HuH-7.5 (cell line): ENCODE measurements around the gene CFAP52.
"Not testable (repeated sequence)": the region's sequence is repeated elsewhere in the genome, so short reads cannot be mapped to it uniquely, and the experiment has no call there.

Experiments
- DNase-seq: peaks from one replicate; pipeline ENCODE4 v3.0.0; 2011; ENCODE audit warnings: low spot score

CFAP52 gene

DNA sequence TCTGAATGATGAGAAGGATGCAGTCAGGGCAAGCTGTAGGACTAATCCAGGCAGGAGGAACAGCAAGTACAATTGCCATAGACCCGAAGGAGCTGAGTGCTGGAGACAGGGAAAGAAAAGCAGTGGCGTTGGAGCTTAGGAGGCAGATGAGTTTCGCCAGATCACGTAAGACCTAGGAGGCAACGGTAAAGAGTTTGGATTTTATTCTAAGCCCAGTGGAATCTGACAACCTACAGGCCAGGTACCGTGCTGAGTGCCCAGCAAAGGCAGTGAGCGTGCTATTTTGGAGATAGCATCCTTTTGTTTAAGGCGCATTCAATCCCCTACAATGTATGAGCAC lies 70.1 kb downstream of the CFAP52 start:
- DNase-seq: no peak

DNA sequence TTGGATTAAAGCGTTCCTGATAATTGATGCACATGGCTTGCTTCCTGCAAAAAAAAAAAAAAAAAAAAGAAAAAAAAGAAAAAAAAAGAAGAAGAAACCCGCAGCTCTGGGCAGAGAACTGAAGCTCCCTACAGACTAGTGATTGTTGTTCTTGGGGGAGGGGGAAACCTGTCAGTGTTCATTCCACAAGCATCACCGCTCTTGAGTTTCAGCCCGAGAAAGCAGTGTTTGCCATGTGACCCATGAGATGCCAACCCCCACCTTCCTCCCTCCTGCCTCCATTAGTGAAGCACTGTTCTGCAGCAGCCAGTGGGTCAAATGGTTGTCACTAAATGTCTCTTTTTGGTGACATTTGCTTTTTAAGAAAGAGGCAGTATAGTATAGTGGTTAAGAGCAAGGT lies 70.6 kb downstream of the CFAP52 start:
- no peak for DNase-seq

DNA sequence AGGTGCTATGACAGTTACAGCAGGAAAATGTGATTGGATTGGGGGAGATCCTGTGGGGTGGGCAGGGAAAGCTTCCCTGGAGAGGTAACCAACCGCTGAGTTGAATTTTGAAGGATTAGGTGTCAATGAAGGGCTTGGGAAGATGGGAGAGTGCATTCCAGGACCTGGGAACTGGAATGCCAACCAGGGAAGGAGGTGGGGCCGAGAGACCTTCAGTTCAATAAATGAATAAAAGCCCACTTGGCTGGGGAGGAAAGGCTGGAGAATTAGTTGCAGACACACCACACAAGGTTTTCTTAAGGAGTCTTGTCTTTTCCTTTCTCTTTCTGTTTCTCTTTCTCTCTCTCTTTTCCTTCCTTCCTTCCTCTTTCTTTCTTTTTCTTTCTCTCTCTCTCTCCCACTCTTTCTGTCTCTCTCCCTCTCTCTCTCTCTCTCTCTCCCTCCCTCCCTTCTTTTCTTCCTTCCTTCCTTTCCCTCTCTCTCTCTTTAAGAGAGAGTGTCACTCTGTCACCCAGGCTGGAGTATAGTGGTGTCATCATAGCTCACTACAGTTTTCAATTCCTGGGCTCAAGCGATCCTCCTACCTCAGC lies 72.2 kb downstream of the CFAP52 start:
- DNase-seq: no peak

DNA sequence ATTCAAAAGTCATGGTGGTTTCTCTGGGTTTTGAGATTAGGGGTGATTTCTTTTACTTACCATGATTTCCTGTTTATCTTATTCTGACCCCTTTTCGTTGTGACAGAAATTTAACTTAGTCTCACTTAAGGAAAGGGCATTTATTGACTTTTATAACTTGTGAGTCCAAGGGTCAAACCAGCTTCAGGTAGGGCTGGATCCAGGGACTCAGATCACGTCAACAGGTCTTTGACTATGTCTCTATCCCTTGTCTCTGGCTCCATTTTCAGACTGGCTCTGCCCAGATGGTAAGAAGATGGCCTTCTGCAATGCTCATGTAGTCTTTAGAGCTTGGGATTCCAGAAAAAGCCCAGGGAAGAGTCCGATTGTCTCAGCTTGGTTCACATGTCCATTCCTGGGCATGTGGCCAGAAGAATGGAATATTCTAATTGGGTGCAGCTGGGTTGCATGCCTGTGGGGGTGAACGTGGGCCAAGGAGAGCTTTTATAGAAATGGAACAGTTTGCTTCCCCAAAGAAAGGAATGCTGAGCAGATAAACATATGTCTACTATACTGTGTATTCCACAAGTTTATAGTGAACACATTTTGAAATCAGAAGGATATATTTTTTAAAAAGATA lies 82.3 kb downstream of the CFAP52 start:
- DNase-seq: no peak

DNA sequence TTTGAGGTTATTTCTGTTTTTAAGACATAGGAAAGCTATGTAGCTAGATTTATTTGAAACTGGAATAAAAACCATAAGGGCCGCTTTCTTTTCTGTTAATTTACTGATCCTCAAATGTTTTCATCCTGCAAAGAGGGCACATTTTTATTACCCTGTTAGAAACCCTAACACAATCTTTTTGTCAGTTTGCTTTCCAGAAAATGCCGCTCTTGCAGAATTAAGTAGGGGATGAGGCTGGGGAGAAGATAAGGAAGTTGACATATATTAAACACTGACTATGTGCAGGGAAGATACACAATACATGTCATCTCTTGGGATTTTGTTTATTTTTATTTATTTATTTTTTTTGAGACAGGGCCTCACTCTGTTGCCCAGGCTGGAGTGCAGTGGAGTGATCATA lies 84.6 kb downstream of the CFAP52 start:
- DNase-seq: no peak

DNA sequence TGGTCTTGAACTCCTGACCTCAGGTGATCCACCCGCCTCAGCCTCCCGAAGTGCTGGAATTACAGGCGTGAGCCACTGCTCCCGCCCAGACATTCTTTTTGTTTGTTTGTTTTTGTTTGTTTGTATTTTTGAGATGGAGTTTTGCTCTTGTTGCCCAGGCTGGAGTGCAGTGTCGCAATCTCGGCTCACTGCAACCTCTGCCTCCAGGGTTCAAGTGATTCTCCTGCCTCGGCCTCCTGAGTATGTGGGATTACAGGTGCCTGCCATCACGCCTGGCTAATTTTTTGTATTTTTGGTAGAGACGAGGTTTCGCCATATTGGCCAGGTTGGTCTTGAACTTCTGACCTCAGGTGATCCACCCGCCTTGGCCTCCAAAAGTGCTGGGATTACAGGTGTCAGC lies 87.1 kb downstream of the CFAP52 start:
- not testable (repeated sequence) for DNase-seq

DNA sequence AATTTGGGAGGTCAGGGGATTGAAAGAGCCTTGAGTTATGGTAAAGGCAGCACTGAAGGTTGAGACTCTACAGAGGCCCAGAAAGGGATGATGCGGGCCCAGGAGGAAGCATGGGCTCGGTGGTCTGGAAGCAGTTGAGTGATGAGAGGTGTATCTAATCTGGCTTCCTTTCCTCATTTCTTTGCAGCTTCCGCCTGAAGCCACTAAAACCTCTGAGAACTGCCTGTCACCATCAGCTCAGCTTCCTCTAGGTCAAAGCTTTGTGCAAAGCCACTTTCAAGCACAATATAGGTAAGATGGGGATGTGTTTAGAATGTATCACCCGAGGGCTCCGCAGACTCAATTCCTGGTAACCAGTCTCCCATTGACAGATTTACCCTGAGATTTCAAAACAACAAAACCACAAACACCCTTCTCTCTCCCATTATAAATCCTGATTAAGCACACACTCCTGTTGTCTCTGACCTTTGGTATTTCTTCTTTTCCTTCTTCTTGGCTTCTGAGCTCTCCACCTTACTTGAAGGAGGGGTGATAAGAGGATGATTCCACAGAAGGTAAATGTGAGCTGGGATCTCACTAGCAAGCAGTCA lies 90.1 kb downstream of the CFAP52 start:
- no peak for DNase-seq

DNA sequence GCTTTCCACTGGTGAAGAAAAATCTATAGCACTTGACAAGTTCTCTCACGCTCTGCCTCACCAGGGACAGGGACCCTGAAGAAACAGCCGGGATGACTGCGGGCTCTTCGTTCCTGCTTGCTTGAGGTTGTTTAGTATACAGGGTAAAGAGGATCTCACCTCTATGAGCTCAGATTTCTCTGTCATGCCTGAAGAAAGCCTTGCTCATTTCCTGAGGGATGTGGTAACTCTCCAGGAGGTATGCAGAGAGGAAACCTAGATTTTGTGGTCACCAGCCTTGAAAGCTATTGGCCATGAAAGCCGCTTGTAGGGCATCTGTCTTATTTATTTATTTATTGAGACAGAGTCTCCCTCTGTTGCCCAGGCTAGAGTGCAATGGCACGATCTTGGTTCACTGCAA lies 92.1 kb downstream of the CFAP52 start:
- no peak for DNase-seq

DNA sequence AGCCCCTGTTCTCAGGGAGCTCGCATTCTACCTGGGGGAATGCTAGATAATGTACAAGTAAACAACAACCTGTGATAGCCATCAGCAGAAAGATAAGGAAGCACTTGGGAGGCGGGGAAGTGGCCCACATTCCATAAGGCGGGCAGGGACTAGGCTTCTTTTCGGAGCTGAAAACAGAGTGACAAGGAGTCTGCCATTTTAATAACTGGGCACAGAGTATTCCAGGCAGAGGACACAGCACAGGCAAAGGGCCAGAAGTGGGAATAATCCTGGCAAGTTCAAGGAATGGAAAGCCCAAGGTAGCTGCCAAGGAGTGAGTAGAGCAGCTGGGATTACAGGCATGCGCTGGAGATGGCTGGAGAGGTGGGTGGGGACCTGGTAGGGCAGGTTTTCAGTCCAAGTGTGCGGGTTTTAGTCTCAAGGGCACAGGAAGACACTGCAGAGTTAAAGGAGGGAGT lies 93.1 kb downstream of the CFAP52 start:
- DNase-seq: no peak

DNA sequence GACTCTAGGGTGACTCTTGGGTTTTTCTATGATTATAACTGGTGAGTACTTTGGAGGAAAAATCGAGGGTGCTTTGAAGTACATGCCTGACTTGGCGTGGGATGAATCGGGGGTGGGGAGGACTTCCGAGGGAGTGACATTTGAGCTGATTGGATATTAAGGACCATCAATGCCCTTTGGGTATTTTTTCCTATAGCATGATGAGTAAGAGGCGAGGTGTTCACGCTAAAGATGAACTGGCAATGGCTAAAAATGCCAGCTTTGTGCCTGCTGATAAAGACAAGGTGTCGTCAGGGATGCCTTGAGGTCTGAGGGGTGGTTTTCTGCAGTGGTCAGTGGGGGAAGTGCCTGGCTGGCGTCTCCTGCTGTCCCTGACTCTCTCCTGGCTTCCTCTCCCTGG lies 94.2 kb downstream of the CFAP52 start:
- no peak for DNase-seq

DNA sequence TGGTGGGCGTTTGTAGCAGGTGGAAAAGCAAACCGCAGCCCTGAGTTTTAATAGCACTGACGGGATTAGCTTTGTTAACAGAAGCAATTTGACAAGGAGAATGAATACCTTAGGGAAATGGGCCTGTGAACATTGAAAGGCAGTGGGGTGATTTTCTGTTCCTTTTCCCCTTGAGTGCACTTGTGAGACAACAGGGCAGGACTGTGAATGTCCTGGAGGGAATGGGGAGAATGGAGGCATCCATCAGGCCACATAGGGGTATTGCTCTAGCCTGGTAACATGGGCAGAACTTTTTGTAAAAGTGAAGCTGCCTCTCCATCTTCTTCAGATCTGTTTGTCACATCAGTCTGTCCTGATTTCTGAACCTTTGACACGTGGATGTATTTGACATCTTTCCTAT lies 95.1 kb downstream of the CFAP52 start:
- DNase-seq: no peak

DNA sequence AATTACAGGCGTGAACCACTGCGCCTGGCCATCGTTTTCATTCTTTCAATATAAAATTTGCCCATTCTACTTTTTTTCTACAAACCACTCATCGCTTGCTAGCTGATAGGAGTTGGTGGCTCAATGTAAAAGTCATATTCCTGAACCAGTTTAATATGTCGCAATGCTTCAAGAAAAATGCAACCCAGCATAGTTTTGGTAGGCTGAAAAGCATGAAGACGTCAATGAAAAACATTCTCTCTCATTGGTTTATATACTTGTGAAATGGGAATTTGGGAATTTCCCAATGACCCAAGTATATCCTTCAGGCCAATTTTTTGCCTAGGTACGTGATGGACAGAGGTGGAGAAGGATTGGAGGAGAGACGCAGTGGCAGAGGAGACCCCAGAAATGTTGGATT lies 95.8 kb downstream of the CFAP52 start:
- DNase-seq: no peak

DNA sequence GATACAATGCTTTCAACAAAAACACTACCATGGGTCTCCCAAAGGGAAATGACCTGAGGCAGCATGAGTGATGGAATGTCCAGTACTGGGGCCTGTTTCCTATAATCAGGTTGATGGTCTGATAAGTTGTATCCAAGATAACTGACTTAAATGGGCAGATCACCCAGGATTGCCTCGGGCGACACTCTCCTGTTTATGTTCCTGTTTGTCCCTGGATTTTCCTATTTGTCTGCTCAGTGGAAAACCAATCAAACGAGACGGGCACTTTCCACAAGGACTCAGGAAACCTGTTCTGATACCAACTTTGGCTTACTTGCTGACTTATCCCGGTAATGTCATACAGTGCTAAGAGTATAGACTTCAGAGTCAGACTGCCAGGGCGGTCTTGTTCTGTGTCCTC lies 96.2 kb downstream of the CFAP52 start:
- no peak for DNase-seq

DNA sequence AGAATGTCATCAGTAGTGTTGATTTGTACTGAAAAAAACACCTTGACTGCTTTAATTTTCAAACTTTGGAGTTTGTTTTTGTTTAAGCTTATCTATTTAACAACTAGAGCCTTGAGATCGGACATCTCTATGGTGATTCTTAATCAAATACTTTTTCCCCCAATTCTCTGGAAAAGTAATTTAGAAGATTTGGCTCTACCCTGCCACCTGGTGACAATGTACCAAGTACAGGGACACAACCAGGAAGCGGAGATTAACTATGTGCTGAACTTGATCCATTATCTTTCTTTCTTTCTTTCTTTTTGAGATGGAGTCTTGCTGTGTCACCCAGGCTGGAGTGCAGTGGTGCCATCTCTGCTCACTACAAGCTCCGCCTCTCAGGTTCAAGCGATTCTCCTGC lies 99.6 kb downstream of the CFAP52 start:
- DNase-seq: no peak

DNA sequence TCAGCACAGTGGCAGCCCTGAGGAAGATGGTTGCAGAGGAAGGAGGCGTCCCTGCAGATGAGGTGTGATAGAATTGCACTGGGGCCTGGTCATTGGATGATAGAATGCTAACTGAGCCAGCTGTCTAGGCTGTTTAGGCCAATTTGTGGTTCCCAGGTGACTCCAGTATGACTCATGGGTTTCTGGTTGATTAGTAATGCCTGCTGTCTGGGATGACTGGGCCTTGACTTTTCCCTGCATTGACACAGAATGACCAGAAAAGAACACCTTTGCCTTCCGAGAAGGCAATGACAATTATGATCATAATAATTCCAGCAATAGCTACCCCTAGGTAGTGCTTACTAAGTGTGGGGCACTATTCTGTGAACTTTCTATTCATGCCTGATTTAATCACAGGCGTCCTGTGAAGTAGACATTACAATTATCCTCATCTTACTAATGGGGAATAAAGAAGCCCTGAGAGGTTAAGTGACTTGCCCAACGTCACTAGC lies 100.4 kb downstream of the CFAP52 start:
- DNase-seq: no peak

DNA sequence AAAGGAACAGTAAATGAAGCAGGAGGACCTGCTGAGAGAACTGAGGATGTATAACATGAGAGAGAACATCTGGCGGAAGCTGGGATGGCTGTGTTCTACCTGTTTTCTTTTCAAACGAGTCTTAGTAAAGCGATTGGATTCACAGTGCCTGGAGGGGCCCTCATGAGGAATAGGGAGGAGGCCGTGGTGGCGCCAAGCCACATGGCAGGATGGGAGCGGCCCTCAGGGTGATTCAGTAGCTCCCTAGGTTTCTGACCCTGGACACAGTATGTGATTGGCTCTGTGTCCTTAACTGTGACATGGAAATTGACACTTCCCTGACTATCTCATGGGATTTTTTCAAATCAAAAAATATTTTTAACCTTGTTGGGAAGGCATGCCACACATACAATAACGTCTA lies 101.0 kb downstream of the CFAP52 start:
- DNase-seq: no peak

DNA sequence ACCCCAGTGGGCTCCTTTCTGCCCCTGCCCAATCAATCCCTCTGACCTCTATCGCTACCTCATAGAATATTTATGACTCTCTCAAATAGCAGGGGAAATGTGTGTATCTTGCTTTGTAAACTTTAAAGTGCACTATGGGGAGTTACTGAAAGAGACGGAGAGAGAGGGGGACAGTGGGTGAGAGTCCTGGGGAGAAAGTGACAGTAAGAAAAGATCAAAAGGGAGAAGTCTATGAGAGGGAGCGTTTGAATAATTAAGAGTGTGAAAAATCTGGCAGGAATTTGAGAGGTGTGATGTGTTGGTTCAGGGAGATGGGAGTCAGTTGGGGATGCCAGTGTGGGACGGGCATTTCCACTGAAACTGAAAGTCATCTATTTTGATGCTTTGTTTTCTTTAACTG lies 101.5 kb downstream of the CFAP52 start:
- DNase-seq: no peak

DNA sequence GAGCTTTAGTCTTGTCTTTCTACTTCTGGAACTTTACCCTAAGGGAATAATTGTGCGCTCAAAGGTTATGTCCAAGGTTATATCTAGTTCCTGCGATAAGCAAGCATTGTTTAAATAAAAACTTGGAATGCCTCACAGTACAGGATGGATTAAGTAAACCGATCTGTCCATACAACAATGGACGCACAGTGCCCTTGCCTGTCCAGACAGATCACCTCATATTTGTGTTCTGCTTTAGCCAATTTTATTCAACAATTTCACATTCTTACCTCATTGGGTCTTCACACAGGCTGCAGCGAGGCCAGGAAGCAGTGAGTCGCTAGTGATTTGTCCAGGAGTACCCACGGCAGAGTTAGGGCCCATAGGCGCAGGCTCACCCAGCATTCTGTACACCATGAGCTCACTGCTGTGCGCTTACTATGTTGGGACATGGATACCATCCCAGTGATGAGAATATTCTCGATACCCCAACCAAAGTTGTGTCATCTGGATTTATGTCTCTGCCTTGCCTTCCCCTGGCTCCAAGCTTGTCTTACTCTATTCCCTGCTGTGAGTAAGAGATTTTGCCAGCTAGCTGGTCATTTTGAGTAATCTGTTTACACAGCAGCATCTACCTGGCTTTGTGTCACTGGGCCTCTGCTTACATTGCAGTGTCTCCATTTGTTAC lies 108.6 kb downstream of the CFAP52 start:
- no peak for DNase-seq
